ENCODE results near the gene UNC93A.

UNC93A gene

GRCh38 chr6:167304912-167305311 lies 13.8 kb downstream of the UNC93A start:
- H3K27me3 ChIP-seq (ENCODE audit: control insufficient read depth, low read length) = no peaks in the 10 kb centered on the region
- TF ChIP-seq EZH2phosphoT487 (IDR thresholded peaks at IDR 0.05; ENCODE audit: borderline replicate concordance, low read length) (no peak), CTCF (IDR thresholded peaks at IDR 0.05; ENCODE audit: low read depth, low read length, poor library complexity, severe bottlenecking) (no peak)

GRCh38 chr6:167305796-167306195 lies 14.7 kb downstream of the UNC93A start:
- no peak for TF ChIP-seq CTCF (IDR thresholded peaks at IDR 0.05; ENCODE audit: low read depth, low read length, poor library complexity, severe bottlenecking)
- TF ChIP-seq EZH2phosphoT487 (IDR thresholded peaks at IDR 0.05; ENCODE audit: borderline replicate concordance, low read length) = no peak

More at GRCh38 chr6:167304912-167305311, 13.8 kb downstream of the UNC93A start:
- H4K20me1 ChIP-seq (ENCODE audit: control insufficient read depth, insufficient read depth, low read depth, low read length) = no peaks in the 10 kb centered on the region
- no peak overlapping the region for H3K4me2 ChIP-seq (ENCODE audit: low read length)
- no peaks in the 10 kb centered on the region for H3K36me3 ChIP-seq (ENCODE audit: control insufficient read depth, low read length)
- no peaks in the 10 kb centered on the region for H3K9me3 ChIP-seq (ENCODE audit: control insufficient read depth, insufficient read depth, low read length)
- H3K4me1 ChIP-seq (ENCODE audit: control insufficient read depth, low read length) = no peaks in the 10 kb centered on the region
- H3K4me3 ChIP-seq (ENCODE audit: low read length) = no peak overlapping the region
- no peaks in the 10 kb centered on the region for H3F3A ChIP-seq (ENCODE audit: control insufficient read depth, insufficient read depth)
- no peaks in the 10 kb centered on the region for H3K79me2 ChIP-seq (ENCODE audit: control insufficient read depth, low read length)
- H3K27ac ChIP-seq (ENCODE audit: low read depth, low read length) = no peak overlapping the region
- H3K9me2 ChIP-seq (replicated peaks; ENCODE audit: control insufficient read depth, low read length) = no peaks in the 10 kb centered on the region

GRCh38 chr6:167306401-167306998 lies 15.4 kb downstream of the UNC93A start:
- Histone ChIP-seq H3K9me2 (replicated peaks; ENCODE audit: control insufficient read depth, low read length) (no peaks in the 10 kb centered on the region), H3K9me3 (ENCODE audit: control insufficient read depth, insufficient read depth, low read length) (no peaks in the 10 kb centered on the region), H3K36me3 (ENCODE audit: control insufficient read depth, low read length) (no peaks in the 10 kb centered on the region), H3K27me3 (ENCODE audit: control insufficient read depth, low read length) (no peaks in the 10 kb centered on the region), H3K27ac (ENCODE audit: low read depth, low read length) (no peak overlapping the region), H3K4me1 (ENCODE audit: control insufficient read depth, low read length) (no peaks in the 10 kb centered on the region), H3F3A (ENCODE audit: control insufficient read depth, insufficient read depth) (no peaks in the 10 kb centered on the region), H4K20me1 (ENCODE audit: control insufficient read depth, insufficient read depth, low read depth, low read length) (no peaks in the 10 kb centered on the region), H3K4me3 (ENCODE audit: low read length) (no peak overlapping the region), H3K4me2 (ENCODE audit: low read length) (no peak overlapping the region), H3K79me2 (ENCODE audit: control insufficient read depth, low read length) (no peaks in the 10 kb centered on the region)
- TF ChIP-seq CTCF (IDR thresholded peaks at IDR 0.05; ENCODE audit: low read depth, low read length, poor library complexity, severe bottlenecking) = no peak
- no peak for TF ChIP-seq EZH2phosphoT487 (IDR thresholded peaks at IDR 0.05; ENCODE audit: borderline replicate concordance, low read length)

More at GRCh38 chr6:167305796-167306195, 14.7 kb downstream of the UNC93A start:
- H3K4me2 ChIP-seq (ENCODE audit: low read length) = no peak overlapping the region
- H3K36me3 ChIP-seq (ENCODE audit: control insufficient read depth, low read length) = no peaks in the 10 kb centered on the region
- no peaks in the 10 kb centered on the region for H3K27me3 ChIP-seq (ENCODE audit: control insufficient read depth, low read length)
- H3K79me2 ChIP-seq (ENCODE audit: control insufficient read depth, low read length) = no peaks in the 10 kb centered on the region
- no peaks in the 10 kb centered on the region for H3K4me1 ChIP-seq (ENCODE audit: control insufficient read depth, low read length)
- H4K20me1 ChIP-seq (ENCODE audit: control insufficient read depth, insufficient read depth, low read depth, low read length) = no peaks in the 10 kb centered on the region
- no peak overlapping the region for H3K27ac ChIP-seq (ENCODE audit: low read depth, low read length)
- no peaks in the 10 kb centered on the region for H3K9me3 ChIP-seq (ENCODE audit: control insufficient read depth, insufficient read depth, low read length)
- H3K9me2 ChIP-seq (replicated peaks; ENCODE audit: control insufficient read depth, low read length) = no peaks in the 10 kb centered on the region
- no peak overlapping the region for H3K4me3 ChIP-seq (ENCODE audit: low read length)
- no peaks in the 10 kb centered on the region for H3F3A ChIP-seq (ENCODE audit: control insufficient read depth, insufficient read depth)
